GM12891 (cell line): ENCODE measurements around the gene BCORL1.

Experiments
- DNase-seq: peaks from one replicate; pipeline ENCODE4 v3.0.0; 2011; ENCODE audit warnings: low spot score; ENCODE audit not compliant: insufficient read length
- FAIRE-seq: peaks from 2 replicates; lab custom pipeline; 2011; peaks lifted over from hg19 to GRCh38; lab: Jason Lieb, UNC
- PAX5 ChIP-seq: IDR thresholded peaks from 2 replicates; pipeline ENCODE4 v1.6.1; 2011; ENCODE audit warnings: low read length, moderate library complexity, mild to moderate bottlenecking; ENCODE audit not compliant: insufficient read depth, severe bottlenecking
- POLR2A ChIP-seq: IDR thresholded peaks from 2 replicates; pipeline ENCODE4 v1.6.1; 2011; ENCODE audit warnings: low read depth, low read length, control low read depth
- POLR2AphosphoS5 ChIP-seq: IDR thresholded peaks from 2 replicates; pipeline ENCODE4 v1.6.1; 2011; ENCODE audit warnings: low read depth, low read length, control low read depth
- POU2F2 ChIP-seq: IDR thresholded peaks from 2 replicates; pipeline ENCODE4 v1.6.1; 2011; ENCODE audit warnings: low read depth, mild to moderate bottlenecking, control low read depth, low read length, moderate library complexity
- SPI1 ChIP-seq: IDR thresholded peaks from 2 replicates; pipeline ENCODE4 v1.6.1; 2011; ENCODE audit warnings: low read depth, low read length, control low read depth
- TAF1 ChIP-seq: IDR thresholded peaks from 2 replicates; pipeline ENCODE4 v1.6.1; 2011; ENCODE audit warnings: low read depth, low read length, control low read depth

The BCORL1 gene

DNA sequence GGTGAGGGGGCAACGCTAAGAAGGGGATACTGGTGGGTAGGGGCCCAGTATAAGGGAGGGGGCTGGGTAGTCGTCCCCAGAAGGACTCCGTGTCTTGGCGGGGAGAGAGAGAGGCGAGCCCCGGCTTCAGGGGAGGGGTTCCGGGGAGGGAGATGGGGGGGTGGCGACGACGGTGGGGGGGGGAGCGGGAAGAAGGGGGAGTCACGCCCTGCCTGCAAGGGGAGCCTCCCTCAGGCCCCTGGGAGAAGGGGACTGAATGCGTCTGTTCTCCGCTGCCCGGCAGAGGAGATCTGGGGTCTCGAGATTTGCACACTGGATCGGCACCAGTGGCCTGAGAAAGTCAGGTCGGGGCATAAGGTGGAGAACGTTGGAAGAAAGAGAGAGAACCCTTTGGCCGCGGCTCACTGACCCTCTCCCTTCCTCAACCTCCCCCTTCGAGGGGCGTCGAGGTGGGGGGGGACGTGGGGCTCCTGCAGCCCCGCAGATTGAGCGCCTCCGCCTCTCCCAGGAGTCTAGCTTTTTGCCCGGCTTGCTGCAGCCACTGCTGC is 609 bp upstream of the BCORL1 start:
- TF ChIP-seq TAF1 (no peak), POU2F2 (no peak), SPI1 (no peak), PAX5 (no peak), POLR2AphosphoS5 (no peak), POLR2A (no peak)
- DNase-seq (no peak), FAIRE-seq (no peak)

DNA sequence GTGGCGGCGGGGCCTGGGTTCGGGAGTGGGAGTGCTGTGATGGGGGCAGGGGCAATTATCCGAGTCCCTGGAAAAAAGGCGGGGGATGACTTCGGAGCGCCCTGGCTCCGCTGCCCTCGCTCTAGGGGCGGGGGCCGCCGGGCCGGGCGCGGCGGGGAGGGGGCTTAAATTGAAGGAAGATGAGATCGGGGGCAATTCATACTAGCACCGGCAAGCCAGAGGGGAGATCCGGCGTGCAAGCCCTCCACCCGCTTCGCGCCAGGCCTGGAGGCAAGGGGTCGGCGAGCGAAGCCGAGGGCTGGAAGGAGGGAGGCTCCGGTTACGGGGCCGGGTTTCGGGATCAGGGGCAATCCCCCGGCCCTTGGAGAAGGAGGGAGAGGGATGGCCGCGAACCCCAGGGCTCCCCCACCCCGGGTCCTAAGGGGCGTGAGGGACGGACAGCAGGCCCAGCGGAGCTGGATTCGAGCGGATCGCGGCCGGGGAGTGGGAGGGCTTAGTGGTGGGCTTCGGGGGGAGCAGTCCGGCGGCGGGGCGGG is 1.2 kb downstream of the BCORL1 start:
- TF ChIP-seq SPI1 (no peak), POLR2AphosphoS5 (no peak), POLR2A (no peak), TAF1 (no peak), POU2F2 (no peak), PAX5 (no peak)
- DNase-seq = no peak

DNA sequence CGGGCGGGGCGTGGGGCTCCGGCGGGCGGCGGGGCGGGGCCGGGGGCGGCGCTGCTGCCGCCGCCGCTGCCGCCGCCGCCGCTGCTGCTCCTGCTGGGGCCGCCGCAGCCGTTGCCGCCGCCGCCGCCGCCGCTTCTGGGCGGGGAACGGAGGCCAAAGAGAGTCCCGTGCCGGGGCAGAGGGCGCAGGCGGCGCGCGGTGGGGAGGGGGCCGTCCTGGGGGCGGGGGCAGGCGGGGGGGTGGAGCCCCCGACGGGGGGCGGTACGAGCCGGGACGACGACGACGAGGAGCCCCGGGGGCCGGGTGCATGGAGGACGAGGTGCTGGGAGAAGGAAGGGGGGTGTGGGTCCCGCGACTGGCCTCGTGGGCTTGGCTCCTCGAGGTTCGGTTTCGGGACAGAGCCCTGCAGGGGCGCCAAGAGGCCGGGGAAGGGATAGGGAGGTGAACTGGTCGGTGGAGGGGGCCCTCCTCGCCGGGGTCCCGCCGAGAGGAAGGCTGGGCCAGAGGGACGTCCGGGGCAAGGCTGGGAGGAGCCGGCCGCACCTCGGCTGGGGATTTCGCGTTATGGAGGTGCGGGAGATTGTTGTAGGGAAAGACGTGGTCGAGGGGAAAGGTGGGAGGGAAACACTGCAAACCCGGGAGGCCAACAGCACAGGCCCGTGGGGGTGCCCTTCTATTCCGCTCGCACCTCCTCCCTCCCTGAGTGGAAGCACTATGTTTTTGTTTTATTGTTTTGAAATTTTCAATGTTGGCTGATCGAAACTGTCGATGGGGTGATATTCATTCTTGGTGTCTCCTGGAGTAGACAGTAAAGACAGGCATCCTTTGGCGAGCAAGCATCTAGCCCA is 1.9 kb downstream of the BCORL1 start:
- FAIRE-seq (peak; percentile 41), DNase-seq (no peak)
- TF ChIP-seq PAX5 = no peak

More for the DNA sequence above, 1.2 kb downstream of the BCORL1 start:
- no peak for FAIRE-seq

DNA sequence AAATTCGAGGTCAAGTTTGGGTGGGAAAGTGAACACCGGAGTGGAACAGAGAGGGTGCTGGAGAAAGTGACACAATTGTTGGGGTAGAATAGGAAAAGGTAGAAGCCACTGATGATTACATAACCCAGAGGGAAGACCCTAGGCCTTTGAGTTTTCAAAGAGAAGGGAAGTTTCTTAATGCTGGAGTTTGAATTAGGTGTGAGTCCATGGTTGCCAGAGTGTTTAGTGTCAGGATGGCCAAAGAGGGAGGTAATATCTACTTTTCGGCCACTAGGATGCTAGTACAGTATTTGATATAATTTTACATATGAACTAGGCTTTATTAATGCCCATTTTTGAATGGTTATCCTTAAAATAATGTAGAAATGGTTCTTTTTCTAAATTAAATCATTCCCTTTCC is 5.4 kb downstream of the BCORL1 start:
- DNase-seq = no peak
- TF ChIP-seq POLR2AphosphoS5 (no peak), PAX5 (no peak), SPI1 (no peak), POU2F2 (no peak), POLR2A (no peak), TAF1 (no peak)
- FAIRE-seq = no peak

- no peak for DNase-seq
- TF ChIP-seq SPI1 = no peak
- TF ChIP-seq POU2F2 = no peak
- no peak for TF ChIP-seq POLR2A
- TF ChIP-seq PAX5 = no peak
- TF ChIP-seq POLR2AphosphoS5 = no peak
- no peak for TF ChIP-seq TAF1
- no peak for FAIRE-seq
Observed at GRCh38 chrX:129992181-129992580, 9.7 kb downstream of the BCORL1 start.

DNA sequence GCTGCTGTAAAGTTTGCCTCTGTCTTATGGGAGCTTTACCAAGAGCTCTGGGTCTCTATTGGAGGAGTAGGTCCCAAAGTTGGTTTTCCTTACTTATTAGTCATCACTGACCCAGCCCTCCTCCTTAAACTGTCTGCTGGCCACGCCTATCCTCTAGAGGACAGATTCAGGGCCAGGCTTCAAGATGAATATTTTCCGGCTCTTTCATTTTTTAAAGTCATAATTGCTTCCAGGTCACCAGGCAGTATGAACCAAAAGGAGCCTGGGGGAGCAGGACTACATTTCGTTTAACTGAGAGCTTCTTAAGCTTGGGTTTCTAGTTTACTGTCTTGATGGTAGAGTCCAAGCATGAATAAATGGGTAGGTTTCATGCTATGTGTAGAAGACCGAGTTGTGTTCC is 13.7 kb downstream of the BCORL1 start:
- no peak for FAIRE-seq
- no peak for DNase-seq
- TF ChIP-seq SPI1 (no peak), POLR2A (no peak), POLR2AphosphoS5 (no peak), TAF1 (no peak), POU2F2 (no peak), PAX5 (no peak)

DNA sequence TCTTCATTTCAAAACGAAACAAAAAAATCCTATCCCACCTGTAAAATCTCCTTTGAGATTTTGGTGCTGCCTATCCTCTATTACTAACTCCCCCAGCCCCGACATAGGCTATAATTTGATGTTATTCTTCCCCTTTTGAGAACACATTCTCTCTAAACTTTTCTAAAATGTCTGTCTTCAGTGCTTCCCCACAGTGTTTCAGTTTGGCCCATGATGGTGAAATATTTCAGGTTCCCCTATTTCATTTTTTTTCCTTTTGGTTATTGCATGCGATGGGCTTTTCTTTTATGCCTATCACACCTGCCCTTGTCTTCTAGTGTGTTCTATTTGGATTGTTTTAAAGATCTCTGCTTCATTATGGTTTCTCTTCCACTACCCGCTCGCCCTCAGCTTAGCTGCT is 14.7 kb downstream of the BCORL1 start:
- TF ChIP-seq POLR2A (no peak), TAF1 (no peak), POLR2AphosphoS5 (no peak), PAX5 (no peak), SPI1 (no peak), POU2F2 (no peak)
- no peak for DNase-seq
- no peak for FAIRE-seq

DNA sequence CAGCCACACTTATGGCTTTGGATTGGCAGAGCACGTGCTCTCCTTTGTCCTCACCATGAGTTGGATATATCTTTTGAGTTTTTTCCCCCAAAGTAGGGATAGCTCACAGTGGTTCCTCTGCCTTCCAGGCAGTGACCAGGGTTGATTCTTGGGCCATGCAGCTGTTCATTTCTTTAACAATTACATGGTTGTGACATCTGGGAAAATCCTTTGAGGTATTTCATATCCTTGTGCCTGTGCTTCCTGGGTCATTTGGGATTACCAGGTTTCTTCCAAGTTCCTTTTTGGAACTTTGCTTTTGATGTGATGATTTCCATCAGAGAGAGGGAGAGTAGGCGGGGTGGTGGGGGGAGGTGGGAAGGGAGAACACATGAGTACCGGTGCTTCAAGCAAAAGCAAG is 15.6 kb downstream of the BCORL1 start:
- FAIRE-seq = peak; percentile 66
- no peak for DNase-seq
- TF ChIP-seq POLR2AphosphoS5 = no peak
- TF ChIP-seq POU2F2 = no peak
- TF ChIP-seq POLR2A = no peak

DNA sequence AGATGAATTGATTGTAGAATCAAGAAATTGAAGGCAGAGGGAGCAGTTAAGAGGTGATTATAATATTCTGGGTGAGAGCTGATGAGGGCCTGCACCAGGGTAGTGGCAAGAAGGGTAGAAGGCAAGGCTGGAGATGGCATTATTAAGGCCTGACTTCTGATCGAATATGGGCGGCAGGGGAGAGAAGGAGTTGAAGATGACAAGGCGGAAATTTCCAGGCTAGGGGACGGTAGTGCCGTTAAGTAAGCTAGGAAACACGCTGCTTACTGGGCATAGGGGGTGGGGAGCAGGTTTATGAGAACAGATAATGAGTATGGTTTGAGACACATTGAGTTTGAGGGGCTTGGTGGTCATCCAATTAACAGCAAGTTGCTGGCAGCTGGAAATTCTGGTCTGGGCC is 19.5 kb downstream of the BCORL1 start:
- TF ChIP-seq POLR2AphosphoS5 (no peak), TAF1 (no peak), POLR2A (no peak), SPI1 (no peak), POU2F2 (no peak), PAX5 (no peak)
- DNase-seq (no peak), FAIRE-seq (peak; percentile 45)

DNA sequence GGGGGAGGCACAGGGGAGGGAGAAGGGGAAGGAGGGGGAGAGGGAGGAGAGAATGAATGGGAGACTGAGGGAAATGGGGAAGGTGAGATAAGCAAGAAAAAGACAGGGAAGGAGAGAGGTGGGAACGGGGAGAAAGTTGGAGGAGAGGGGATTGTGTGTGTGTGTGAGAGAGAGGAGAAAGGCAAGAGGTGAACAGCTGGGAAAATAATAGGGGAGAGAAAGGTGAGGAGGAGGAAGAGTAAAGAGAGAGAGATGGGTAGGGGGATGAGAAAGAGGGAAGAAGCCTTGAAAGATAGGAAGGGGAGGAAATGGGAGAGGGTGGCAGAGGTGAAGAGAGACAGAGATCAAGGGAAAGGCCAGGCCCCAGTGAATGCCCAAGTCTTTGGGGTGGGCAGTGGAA is 20.1 kb downstream of the BCORL1 start:
- DNase-seq (no peak), FAIRE-seq (no peak)
- no peak for TF ChIP-seq POLR2A
- TF ChIP-seq POU2F2 = no peak
- TF ChIP-seq POLR2AphosphoS5 = no peak
- no peak for TF ChIP-seq SPI1
- no peak for TF ChIP-seq PAX5
- no peak for TF ChIP-seq TAF1
